ENCODE results near the gene STARD13. TPM values are rescaled to one million over a fixed set of nuclear protein-coding genes. Genes with fewer than 3 reads are reported as not detected.

Gene STARD13
- total RNA-seq, 1 donor, result 52.2 TPM

GRCh38 chr13:33310245-33311038 lies 24.9 kb upstream of the STARD13 start:
- DNase-seq (ENCODE audit: low read depth), result no peak
- H3K4me3 ChIP-seq (ENCODE audit: low read depth, low read length), result no peak overlapping the region
- TF ChIP-seq CTCF (IDR thresholded peaks at IDR 0.05; ENCODE audit: insufficient read depth, low read depth, low read length), result no peak

GRCh38 chr13:33308863-33309262 lies 23.3 kb upstream of the STARD13 start:
- no peak for TF ChIP-seq CTCF (IDR thresholded peaks at IDR 0.05; ENCODE audit: insufficient read depth, low read depth, low read length)
- no peak overlapping the region for H3K4me3 ChIP-seq (ENCODE audit: low read depth, low read length)

GRCh38 chr13:33307843-33308242 lies 22.3 kb upstream of the STARD13 start:
- no peak for DNase-seq (ENCODE audit: low read depth)
- no peak overlapping the region for H3K4me3 ChIP-seq (ENCODE audit: low read depth, low read length)
- TF ChIP-seq CTCF (IDR thresholded peaks at IDR 0.05; ENCODE audit: insufficient read depth, low read depth, low read length), result no peak

More at GRCh38 chr13:33308863-33309262, 23.3 kb upstream of the STARD13 start:
- no peak for DNase-seq (ENCODE audit: low read depth)

GRCh38 chr13:33303855-33304597 lies 18.5 kb upstream of the STARD13 start:
- TF ChIP-seq CTCF (IDR thresholded peaks at IDR 0.05; ENCODE audit: insufficient read depth, low read depth, low read length), result no peak
- no peak for DNase-seq (ENCODE audit: low read depth)
- H3K4me3 ChIP-seq (ENCODE audit: low read depth, low read length), result no peak overlapping the region

GRCh38 chr13:33299626-33300025 lies 14.1 kb upstream of the STARD13 start:
- no peak overlapping the region for H3K4me3 ChIP-seq (ENCODE audit: low read depth, low read length)
- TF ChIP-seq CTCF (IDR thresholded peaks at IDR 0.05; ENCODE audit: insufficient read depth, low read depth, low read length), result no peak
- DNase-seq (ENCODE audit: low read depth), result no peak

- no peak overlapping the region for H3K4me3 ChIP-seq (ENCODE audit: low read depth, low read length)
- peak; percentile 68 for DNase-seq (ENCODE audit: low read depth)
- TF ChIP-seq CTCF (IDR thresholded peaks at IDR 0.05; ENCODE audit: insufficient read depth, low read depth, low read length), result no peak
Observed at GRCh38 chr13:33296793-33297425, 11.4 kb upstream of the STARD13 start.
